OCI-LY1 (cell line): ENCODE data around the gene OR6C75.

Experiments
- CTCF ChIP-seq: fragments of 200-600 bp; sonication (generic), shearing (Covaris generic); IDR thresholded peaks from 2 replicates; pipeline ENCODE4 v1.5.1; 2017; ENCODE audit warnings: mild to moderate bottlenecking, antibody characterized with exemption, low read length, moderate library complexity, mixed read lengths
- EZH2 ChIP-seq: fragments of 200-600 bp; sonication (generic), shearing (Covaris generic); IDR thresholded peaks from 2 replicates; pipeline ENCODE4 v1.8.0; 2017; ENCODE audit warnings: borderline replicate concordance, mixed run types, mild to moderate bottlenecking, antibody characterized with exemption, low read length, moderate library complexity, mixed read lengths

GRCh38 chr12:55396326-55396725, 33.6 kb downstream of the OR6C75 start:
- TF ChIP-seq CTCF: no peak
- TF ChIP-seq EZH2: no peak
